Esophagus squamous epithelium (tissue), 5 donors: ENCODE measurements around the gene LILRA2. TPM values are rescaled to one million over a fixed set of nuclear protein-coding genes. Genes with fewer than 3 reads are reported as not detected.
"Not testable (repeated sequence)": the region's sequence is repeated elsewhere in the genome, so short reads cannot be mapped to it uniquely, and the experiment has no call there.

Experiments
- DNase-seq: peaks from one replicate; lab custom pipeline; 2025; lab: John Stamatoyannopoulos, UW
- H3K27ac ChIP-seq, 4 donors: fragments of 200-600 bp; sonication (generic); one replicate each; pipeline ENCODE4 v1.5.1; 2016 to 2019; ENCODE audit warnings: mild to moderate bottlenecking in 1 of 4
- H3K27me3 ChIP-seq, 4 donors: fragments of 200-600 bp; sonication (generic); 1 replicate in 3 of 4; 2 replicates in 1 of 4; pipeline versions ENCODE4 v1.5.1 to v1.6.0; 2017 to 2021; ENCODE audit warnings: antibody characterized with exemption in 1 of 4
- H3K36me3 ChIP-seq, 3 donors: fragments of 200-600 bp; sonication (generic); one replicate each; pipeline ENCODE4 v1.5.1; 2016 to 2019
- H3K4me1 ChIP-seq, 3 donors: fragments of 200-600 bp; sonication (generic); one replicate each; pipeline ENCODE4 v1.5.1; 2017 to 2019
- H3K4me3 ChIP-seq, 4 donors: fragments of 200-600 bp; sonication (generic); 1 replicate in 3 of 4; 2 replicates in 1 of 4; pipeline ENCODE4 v1.5.1; 2016 to 2019; ENCODE audit warnings: mild to moderate bottlenecking in 2 of 4, moderate library complexity in 1 of 4
- H3K9me3 ChIP-seq, 3 donors: fragments of 200-600 bp; sonication (generic); one replicate each; pipeline ENCODE4 v1.5.1; 2016 to 2019
- CTCF ChIP-seq, 6 experiments: fragments of 450-650 bp in 4 of 6; fragments of 200-600 bp in 2 of 6; sonication (generic) in 2 of 6; IDR thresholded peaks; one replicate each; pipeline ENCODE4 v1.5.1; 2016 to 2019; ENCODE audit warnings: antibody characterized with exemption in 6 of 6, mild to moderate bottlenecking in 4 of 6, moderate library complexity in 4 of 6
- POLR2A ChIP-seq, 4 donors: fragments of 450-650 bp; IDR thresholded peaks; one replicate each; pipeline ENCODE4 v1.6.1; 2017; ENCODE audit warnings: antibody characterized with exemption in 4 of 4, mild to moderate bottlenecking in 4 of 4, moderate library complexity in 3 of 4
- WGBS, 2 donors: methylation state at CpG; one replicate each; pipeline ENCODE4 v1.1.5; 2018; 5-methylcytosine and 5-hydroxymethylcytosine counted together
- intact Hi-C: fragments of 100-400 bp; cut with DNase I; formaldehyde crosslinking; loops from one replicate; pipeline ENCODE4 v1.15.0; 2022
- total RNA-seq, 4 donors: library from RNA; depleted of rRNA; stranded (reverse); fragments of >200 nt; gene quantifications; one replicate each; pipeline ENCODE4 v1.1.0, GENCODE V29; 2016
- donor health status: DM: yes; HTN: yes; CAD: no.

LILRA2 gene
- total RNA-seq, 4 donors from 2014 or later: 0.11 to 0.76 (median 0.53) TPM; not detected in 1

GRCh38 chr19:54620464-54620863 is 46.9 kb downstream of the LILRA2 start:
- Histone ChIP-seq H3K36me3 (no peaks in the 10 kb centered on the region), H3K4me3 (no peak overlapping the region), H3K9me3 (no peaks in the 10 kb centered on the region), H3K27me3 (no peaks in the 10 kb centered on the region), H3K27ac (no peak overlapping the region), H3K4me1 (no peaks in the 10 kb centered on the region)
- WGBS, 2 donors: 67 to 69% methylated on average over 4 of the region's 4 CpGs
- TF ChIP-seq POLR2A (IDR thresholded peaks at IDR 0.05): no peak
- no peak for TF ChIP-seq CTCF (IDR thresholded peaks at IDR 0.05)
- intact Hi-C loops: no loop called here
- no peak for DNase-seq

GRCh38 chr19:54622431-54622830 is 48.8 kb downstream of the LILRA2 start:
- intact Hi-C loops: no loop called here
- no peaks in the 10 kb centered on the region for H3K9me3 ChIP-seq
- no peaks in the 10 kb centered on the region for H3K27me3 ChIP-seq
- no peak for TF ChIP-seq CTCF (IDR thresholded peaks at IDR 0.05)
- no peak for TF ChIP-seq POLR2A (IDR thresholded peaks at IDR 0.05)
- DNase-seq: no peak
- 49 to 59% methylated on average over 4 of the region's 4 CpGs for WGBS, 2 donors
- H3K36me3 ChIP-seq: no peaks in the 10 kb centered on the region
- no peak overlapping the region for H3K4me3 ChIP-seq
- no peaks in the 10 kb centered on the region for H3K4me1 ChIP-seq
- no peak overlapping the region for H3K27ac ChIP-seq

- intact Hi-C loops, H3K36me3 ChIP-seq, H3K4me3 ChIP-seq, H3K27ac ChIP-seq, H3K4me1 ChIP-seq, H3K27me3 ChIP-seq, DNase-seq, H3K9me3 ChIP-seq: not testable (repeated sequence)
- 60% methylated on average over 1 of the region's 10 CpGs; no CpG with 5 or more reads in 1 of the 2 donors for WGBS, 2 donors
These were observed 50.6 kb downstream of the LILRA2 start for GRCh38 chr19:54624234-54624633.

GRCh38 chr19:54624934-54625730 is 51.5 kb downstream of the LILRA2 start:
- H3K36me3 ChIP-seq, H3K4me3 ChIP-seq, intact Hi-C loops, H3K4me1 ChIP-seq, H3K9me3 ChIP-seq, H3K27me3 ChIP-seq, DNase-seq, H3K27ac ChIP-seq: not testable (repeated sequence)
- WGBS, 2 donors: 69 to 94% methylated on average over 6 to 7 of the region's 15 CpGs

GRCh38 chr19:54626757-54627156 is 53.2 kb downstream of the LILRA2 start:
- H3K9me3 ChIP-seq: no peaks in the 10 kb centered on the region
- H3K4me1 ChIP-seq: peaks cover 0 to 9% (median 0%) of the 10 kb centered on the region in 3 donors
- H3K36me3 ChIP-seq: no peaks in the 10 kb centered on the region
- no peak for TF ChIP-seq CTCF (IDR thresholded peaks at IDR 0.05)
- no peak for TF ChIP-seq POLR2A (IDR thresholded peaks at IDR 0.05)
- H3K4me3 ChIP-seq: no peak overlapping the region
- DNase-seq: no peak
- H3K27ac ChIP-seq: no peak overlapping the region
- 56 to 77% methylated on average over 2 to 8 of the region's 8 CpGs for WGBS, 2 donors
- intact Hi-C loops: no loop called here
- H3K27me3 ChIP-seq: peaks cover 0 to 17% (median 0%) of the 10 kb centered on the region in 4 donors

GRCh38 chr19:54627912-54628311 is 54.3 kb downstream of the LILRA2 start:
- H3K27ac ChIP-seq: peak overlapping the region in 3 of 4 donors; percentile 20 to 70 (median 46)
- WGBS, 2 donors: 12 to 35% methylated on average over 4 of the region's 4 CpGs
- not testable (repeated sequence) for DNase-seq

GRCh38 chr19:54630262-54630661 is 56.7 kb downstream of the LILRA2 start, which contains the start of gene LILRB1:
LILRB1 (plus strand) TSS chr19:54630484; CDS start chr19:54631074, 590 bp downstream.
- intact Hi-C loops, DNase-seq, H3K4me3 ChIP-seq, H3K9me3 ChIP-seq, H3K36me3 ChIP-seq, H3K4me1 ChIP-seq: not testable (repeated sequence)
- 69 to 71% methylated on average over 7 to 9 of the region's 9 CpGs for WGBS, 2 donors
- Histone ChIP-seq H3K27me3 (peaks cover 0 to 42% (median 0%) of the 10 kb centered on the region in 4 donors), H3K27ac (peak within 1 kb of the TSS in 1 of 4 donors; percentile 0)

More at GRCh38 chr19:54627912-54628311, 54.3 kb downstream of the LILRA2 start:
- H3K9me3 ChIP-seq, H3K4me1 ChIP-seq, H3K4me3 ChIP-seq, intact Hi-C loops, H3K36me3 ChIP-seq: not testable (repeated sequence)
- peaks cover 0 to 27% (median 0%) of the 10 kb centered on the region in 4 donors for H3K27me3 ChIP-seq
